Gastroesophageal sphincter (tissue), 4 donors: ENCODE data around the gene TNS3. TPM values are rescaled to one million over a fixed set of nuclear protein-coding genes. Genes with fewer than 3 reads are reported as not detected.
A peak's percentile ranks its signal among the peaks of the same experiment; 100 is the strongest.

Experiments used
- ATAC-seq: fragments of 150-250 bp; one replicate; pipeline ENCODE4 v1.9.1; 2016; ENCODE audit warnings: mild to moderate bottlenecking, moderate library complexity
- H3K27ac ChIP-seq, 4 donors: fragments of 200-600 bp; sonication (generic) in 3 of 4; 1 replicate in 3 of 4; 2 replicates in 1 of 4; pipeline ENCODE4 v1.5.1; 2016 to 2019
- H3K27me3 ChIP-seq: fragments of 200-600 bp; sonication (generic); one replicate; pipeline ENCODE4 v1.5.1; 2019
- H3K36me3 ChIP-seq, 2 donors: fragments of 200-600 bp; sonication (generic); one replicate each; pipeline ENCODE4 v1.5.1; 2019; ENCODE audit warnings: control low read depth in 1 of 2
- H3K4me1 ChIP-seq, 3 donors: fragments of 200-600 bp; sonication (generic); 1 replicate in 2 of 3; 2 replicates in 1 of 3; pipeline ENCODE4 v1.5.1; 2016 to 2019; ENCODE audit warnings: control low read depth in 2 of 3
- H3K4me3 ChIP-seq, 2 donors: fragments of 200-600 bp; sonication (generic); one replicate each; pipeline ENCODE4 v1.5.1; 2019; ENCODE audit warnings: mild to moderate bottlenecking in 1 of 2, moderate library complexity in 1 of 2
- H3K9me3 ChIP-seq, 3 donors: fragments of 200-600 bp; sonication (generic); one replicate each; pipeline ENCODE4 v1.5.1; 2017 to 2019; ENCODE audit warnings: control low read depth in 2 of 3
- CTCF ChIP-seq, 4 experiments: fragments of 200-600 bp in 2 of 4; fragments of 450-650 bp in 2 of 4; sonication (generic) in 1 of 4; IDR thresholded peaks; one replicate each; pipeline ENCODE4 v1.5.1; 2017 to 2019; ENCODE audit warnings: antibody characterized with exemption in 4 of 4, mild to moderate bottlenecking in 2 of 4, moderate library complexity in 2 of 4
- EP300 ChIP-seq: sonication (generic); formaldehyde crosslinking; IDR thresholded peaks from one replicate; pipeline ENCODE4 v1.6.1; 2017; ENCODE audit warnings: antibody characterized with exemption, mild to moderate bottlenecking
- POLR2A ChIP-seq, 2 donors: fragments of 450-650 bp; IDR thresholded peaks; one replicate each; pipeline ENCODE4 v1.6.1; 2017; ENCODE audit warnings: antibody characterized with exemption in 2 of 2, mild to moderate bottlenecking in 2 of 2, moderate library complexity in 1 of 2
- POLR2AphosphoS5 ChIP-seq: sonication (generic); formaldehyde crosslinking; IDR thresholded peaks from one replicate; pipeline ENCODE4 v1.6.1; 2017; ENCODE audit warnings: antibody characterized with exemption
- WGBS, 2 donors: methylation state at CpG; one replicate each; pipeline ENCODE4 v1.1.5; 2018; ENCODE audit warnings: low coverage in 1 of 2; 5-methylcytosine and 5-hydroxymethylcytosine counted together
- total RNA-seq, 4 donors: library from RNA; depleted of rRNA; stranded (reverse); fragments of >200 nt; gene quantifications; one replicate each; pipeline ENCODE4 v1.1.0, GENCODE V29; 2016

Gene TNS3
- total RNA-seq, 4 donors from 2014 or later = 35.0 to 61.3 (median 45.1) TPM

GRCh38 chr7:47456210-47456955 is 125.5 kb downstream of the TNS3 start:
- H3K27ac ChIP-seq = no peak overlapping the region
- H3K4me1 ChIP-seq = peaks cover 0 to 64% (median 46%) of the 10 kb centered on the region in 3 donors
- TF ChIP-seq POLR2AphosphoS5 (no peak), CTCF (IDR thresholded peaks at IDR 0.05) (no peak), EP300 (no peak), POLR2A (IDR thresholded peaks at IDR 0.05) (no peak)

GRCh38 chr7:47455872-47456185 is 126.1 kb downstream of the TNS3 start:
- Histone ChIP-seq H3K4me1 (peaks cover 0 to 64% (median 42%) of the 10 kb centered on the region in 3 donors), H3K27ac (no peak overlapping the region), H3K4me3 (no peak overlapping the region), H3K9me3 (no peaks in the 10 kb centered on the region), H3K36me3 (no peaks in the 10 kb centered on the region), H3K27me3 (no peaks in the 10 kb centered on the region)
- TF ChIP-seq EP300 = no peak
- no peak for TF ChIP-seq POLR2AphosphoS5
- ATAC-seq = no peak
- 75 to 91% methylated on average over 1 to 5 of the region's 5 CpGs for WGBS, 2 donors

More at GRCh38 chr7:47456210-47456955, 125.5 kb downstream of the TNS3 start:
- WGBS, 2 donors = 91 to 92% methylated on average over 7 to 14 of the region's 14 CpGs
- no peak overlapping the region for H3K4me3 ChIP-seq
- ATAC-seq = no peak
- H3K9me3 ChIP-seq = no peaks in the 10 kb centered on the region
- H3K27me3 ChIP-seq = no peaks in the 10 kb centered on the region
- no peaks in the 10 kb centered on the region for H3K36me3 ChIP-seq

- no peaks in the 10 kb centered on the region for H3K36me3 ChIP-seq
- H3K27ac ChIP-seq = peak overlapping the region in 3 of 4 donors; percentile 4 to 74 (median 71)
- 97 to 98% methylated on average over 5 to 6 of the region's 7 CpGs for WGBS, 2 donors
- H3K4me3 ChIP-seq = no peak overlapping the region
- H3K9me3 ChIP-seq = no peaks in the 10 kb centered on the region
- no peaks in the 10 kb centered on the region for H3K27me3 ChIP-seq
- TF ChIP-seq CTCF (IDR thresholded peaks at IDR 0.05) (no peak), POLR2AphosphoS5 (no peak), POLR2A (IDR thresholded peaks at IDR 0.05) (no peak), EP300 (no peak)
- no peak for ATAC-seq
- H3K4me1 ChIP-seq = peaks cover 0 to 64% (median 38%) of the 10 kb centered on the region in 3 donors
These were observed 126.7 kb downstream of the TNS3 start for GRCh38 chr7:47454974-47455871.

GRCh38 chr7:47454069-47454973 is 127.6 kb downstream of the TNS3 start:
- Histone ChIP-seq H3K36me3 (no peaks in the 10 kb centered on the region), H3K27ac (peak overlapping the region in 3 of 4 donors; percentile 44 to 74 (median 71)), H3K9me3 (no peaks in the 10 kb centered on the region), H3K4me1 (peaks cover 0 to 68% (median 38%) of the 10 kb centered on the region in 3 donors), H3K4me3 (no peak overlapping the region), H3K27me3 (no peaks in the 10 kb centered on the region)
- TF ChIP-seq EP300 = no peak
- no peak for TF ChIP-seq CTCF (IDR thresholded peaks at IDR 0.05)
- no peak for TF ChIP-seq POLR2A (IDR thresholded peaks at IDR 0.05)
- no peak for TF ChIP-seq POLR2AphosphoS5
- 58 to 63% methylated on average over 2 to 3 of the region's 14 CpGs for WGBS, 2 donors
- no peak for ATAC-seq
